HG03103 (cell line): ENCODE data around the gene OAS1.
"Not testable (repeated sequence)": the region's sequence is repeated elsewhere in the genome, so short reads cannot be mapped to it uniquely, and the experiment has no call there.

ENCODE experiments used
- ATAC-seq: cut with Tn5 transposase; IDR thresholded peaks from one replicate; pipeline ENCODE4 v1.9.1; 2021; ENCODE audit warnings: low read depth; ENCODE audit not compliant: unreplicated experiment

OAS1 gene

DNA sequence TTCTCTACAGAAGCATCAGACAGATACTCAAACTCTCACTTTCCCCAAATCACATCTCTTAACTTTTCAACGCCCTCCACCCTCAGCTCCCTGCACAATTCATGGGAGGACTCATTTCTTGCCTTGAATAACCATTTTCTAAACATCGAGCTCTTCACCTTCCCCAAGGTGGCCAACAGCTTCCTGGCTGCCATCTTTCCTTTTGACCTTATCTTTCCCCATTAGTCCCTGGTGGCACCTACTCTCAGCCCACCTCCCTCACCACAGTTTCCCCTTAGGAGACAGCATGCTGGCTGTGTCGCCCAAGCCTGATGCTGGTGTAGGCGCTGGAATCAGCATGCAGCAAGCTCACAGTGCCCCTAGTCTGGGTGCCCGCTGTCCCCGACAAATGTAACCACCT, 8.4 kb upstream of the OAS1 start:
- ATAC-seq = no peak

DNA sequence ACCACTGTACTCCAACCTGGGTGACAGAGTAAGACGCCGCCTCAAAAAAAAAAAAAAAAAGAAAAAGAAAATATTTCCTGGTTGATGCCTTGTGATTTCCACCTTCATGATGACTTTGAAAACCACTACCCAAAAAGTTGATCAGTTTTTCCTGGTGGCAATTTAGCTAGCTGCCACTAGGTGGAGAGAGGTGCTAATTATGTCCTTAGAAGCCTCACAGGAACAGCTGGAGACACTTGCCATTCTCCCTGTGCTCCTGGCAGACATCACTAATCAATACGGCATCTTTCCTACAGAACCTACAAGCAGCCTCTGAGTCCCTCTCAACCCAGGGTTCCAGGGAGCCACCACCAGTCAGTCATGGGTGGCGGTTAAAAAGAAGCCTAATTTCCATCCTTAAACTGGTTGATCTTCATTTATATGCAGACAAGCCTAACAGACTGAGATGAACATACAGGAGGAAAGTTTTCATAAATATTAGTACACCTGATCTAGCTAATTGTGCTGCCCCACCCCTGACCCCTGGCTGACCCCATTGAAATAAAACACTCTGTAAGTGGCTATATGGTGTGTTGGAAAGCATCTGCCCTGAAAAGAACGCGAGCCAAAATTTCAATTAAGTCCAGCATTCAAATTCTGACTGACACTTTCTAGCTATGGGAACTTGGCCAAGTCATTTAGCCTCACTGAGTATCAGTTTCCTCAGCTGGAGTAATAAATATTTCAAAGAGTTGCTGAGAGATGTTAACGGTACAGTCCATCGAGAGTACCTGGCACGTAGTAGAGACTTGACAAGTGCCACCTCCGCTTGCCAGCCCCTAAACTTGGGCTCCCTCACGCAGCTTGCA, 6.2 kb upstream of the OAS1 start:
- no peak for ATAC-seq

DNA sequence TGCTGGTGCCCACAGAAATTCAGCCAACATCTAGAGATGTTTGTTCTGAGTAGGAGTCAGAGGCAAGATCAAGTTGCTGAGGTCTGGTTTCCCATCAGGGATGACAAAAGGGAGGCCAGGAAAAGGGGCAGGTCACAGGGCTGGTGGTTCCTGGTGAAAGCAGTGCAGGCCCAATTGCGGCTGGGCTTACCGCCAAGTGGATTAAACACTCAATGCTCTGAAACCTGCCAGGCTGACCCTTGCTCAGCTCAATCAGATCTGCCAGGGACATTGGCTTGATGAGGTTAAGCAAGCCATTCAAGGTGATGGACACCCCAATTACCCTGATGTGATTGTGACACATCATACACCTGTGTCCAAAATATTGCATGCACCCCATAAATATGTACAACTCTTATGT, 5.5 kb upstream of the OAS1 start:
- ATAC-seq = no peak

DNA sequence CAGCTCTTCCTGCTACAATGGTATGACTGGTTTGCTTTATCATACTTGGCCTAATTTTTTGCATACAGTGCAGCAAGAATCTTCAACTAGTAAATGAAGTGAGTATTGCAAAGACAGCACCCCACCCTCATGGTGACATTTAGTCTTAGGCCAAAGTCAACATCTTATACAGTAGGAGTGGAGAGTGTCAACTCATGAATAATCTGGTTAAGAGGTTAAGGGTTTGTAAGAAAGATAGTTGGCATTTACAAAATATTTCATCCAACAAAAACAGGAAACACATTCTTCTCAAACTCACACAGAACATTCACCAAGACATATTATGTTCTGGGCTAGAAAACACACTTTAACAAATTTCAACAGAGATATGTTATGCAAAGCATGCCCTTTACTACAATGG, 2.2 kb upstream of the OAS1 start:
- no peak for ATAC-seq

DNA sequence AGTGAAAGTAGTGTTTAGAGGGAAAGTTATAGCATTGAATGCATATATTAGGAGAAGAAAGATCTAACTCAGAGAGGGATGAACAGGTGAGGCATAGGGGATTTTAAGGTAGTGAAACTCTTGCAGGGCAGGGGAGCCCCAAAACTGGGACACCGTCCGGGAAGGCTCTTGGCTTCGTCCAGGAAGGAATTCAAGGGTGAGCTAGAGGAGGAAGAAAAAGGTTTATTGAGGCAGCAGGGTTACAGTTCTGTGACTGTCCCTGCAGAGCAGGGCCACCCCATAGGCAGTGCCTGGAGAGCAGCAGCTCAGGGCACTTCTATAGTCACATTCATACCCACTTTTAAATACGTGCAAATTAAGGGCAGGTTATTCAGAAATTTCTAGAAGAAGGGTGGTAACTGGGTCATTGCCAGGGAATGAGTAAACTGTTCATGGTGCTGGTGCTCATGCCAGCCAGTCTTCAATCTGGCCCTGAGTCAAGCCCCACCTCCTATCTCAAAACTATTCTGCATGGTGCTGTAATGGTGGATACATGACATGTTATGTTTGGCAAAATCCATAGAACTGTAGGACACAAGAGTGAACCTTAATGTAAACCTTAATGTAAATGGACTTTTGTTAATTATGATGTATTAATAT, 1.2 kb upstream of the OAS1 start:
- no peak for ATAC-seq

DNA sequence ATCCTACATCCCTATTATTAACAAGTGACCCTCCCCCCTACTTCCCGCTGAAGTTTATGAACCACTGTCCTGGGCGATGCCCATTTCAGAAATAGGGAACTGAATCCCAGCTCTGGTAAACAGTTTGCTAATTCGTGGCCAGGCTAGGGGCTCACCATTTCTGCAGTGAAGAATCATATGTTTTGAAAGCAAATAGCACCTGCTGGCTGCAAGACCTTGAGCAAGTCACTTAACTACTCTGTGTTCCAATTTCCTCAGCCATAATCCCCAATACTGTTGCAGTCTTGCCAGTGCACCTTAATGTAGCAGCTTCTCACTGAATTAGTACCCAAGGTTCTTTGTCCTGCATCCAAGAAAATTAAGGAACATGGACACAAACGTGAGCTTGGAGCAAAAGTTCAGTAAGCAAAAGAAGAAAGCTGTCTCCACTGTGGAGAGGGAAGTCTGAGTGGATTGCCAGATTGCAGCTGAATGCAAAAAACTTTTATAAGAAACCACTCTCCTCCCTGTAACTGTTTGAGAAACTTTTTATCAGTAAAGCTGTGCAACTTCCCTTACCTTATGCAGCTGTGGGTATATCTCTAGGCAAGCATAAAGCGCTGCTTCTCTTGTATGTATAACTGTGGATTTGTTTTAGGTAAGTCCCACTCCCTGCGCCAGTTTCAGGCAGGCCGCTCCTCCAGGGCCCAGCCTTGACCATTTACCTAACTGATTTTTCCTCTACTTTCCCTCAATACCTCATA, 824 bp downstream of the OAS1 start:
- peak; percentile 51 for ATAC-seq

DNA sequence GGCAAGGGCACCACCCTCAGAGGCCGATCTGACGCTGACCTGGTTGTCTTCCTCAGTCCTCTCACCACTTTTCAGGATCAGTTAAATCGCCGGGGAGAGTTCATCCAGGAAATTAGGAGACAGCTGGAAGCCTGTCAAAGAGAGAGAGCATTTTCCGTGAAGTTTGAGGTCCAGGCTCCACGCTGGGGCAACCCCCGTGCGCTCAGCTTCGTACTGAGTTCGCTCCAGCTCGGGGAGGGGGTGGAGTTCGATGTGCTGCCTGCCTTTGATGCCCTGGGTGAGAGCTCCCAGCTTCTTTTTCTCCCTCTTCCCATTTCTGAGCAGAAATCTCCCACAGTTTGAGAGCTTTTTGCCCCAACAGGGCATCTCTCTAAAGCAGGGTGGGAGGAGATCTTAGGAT, 1.8 kb downstream of the OAS1 start:
- no peak for ATAC-seq

DNA sequence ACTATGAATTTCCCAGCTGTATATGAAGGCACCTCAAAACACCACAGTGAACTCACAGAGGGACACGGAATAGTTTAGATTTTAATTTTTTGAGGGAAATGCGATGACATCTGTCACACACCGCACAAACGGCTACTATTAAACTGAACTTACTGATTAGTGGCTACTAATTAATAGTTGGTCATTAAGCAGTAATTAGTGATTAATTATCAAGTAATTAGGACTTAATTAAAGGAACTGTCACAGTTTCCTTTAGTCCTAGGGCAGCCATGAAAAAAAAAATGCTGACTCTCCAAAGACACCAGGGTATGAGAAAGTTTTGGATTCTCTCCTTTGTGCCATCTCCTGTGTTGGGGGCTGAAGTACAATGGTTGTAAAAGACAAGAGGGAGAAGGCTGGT, 2.9 kb downstream of the OAS1 start:
- ATAC-seq = no peak

DNA sequence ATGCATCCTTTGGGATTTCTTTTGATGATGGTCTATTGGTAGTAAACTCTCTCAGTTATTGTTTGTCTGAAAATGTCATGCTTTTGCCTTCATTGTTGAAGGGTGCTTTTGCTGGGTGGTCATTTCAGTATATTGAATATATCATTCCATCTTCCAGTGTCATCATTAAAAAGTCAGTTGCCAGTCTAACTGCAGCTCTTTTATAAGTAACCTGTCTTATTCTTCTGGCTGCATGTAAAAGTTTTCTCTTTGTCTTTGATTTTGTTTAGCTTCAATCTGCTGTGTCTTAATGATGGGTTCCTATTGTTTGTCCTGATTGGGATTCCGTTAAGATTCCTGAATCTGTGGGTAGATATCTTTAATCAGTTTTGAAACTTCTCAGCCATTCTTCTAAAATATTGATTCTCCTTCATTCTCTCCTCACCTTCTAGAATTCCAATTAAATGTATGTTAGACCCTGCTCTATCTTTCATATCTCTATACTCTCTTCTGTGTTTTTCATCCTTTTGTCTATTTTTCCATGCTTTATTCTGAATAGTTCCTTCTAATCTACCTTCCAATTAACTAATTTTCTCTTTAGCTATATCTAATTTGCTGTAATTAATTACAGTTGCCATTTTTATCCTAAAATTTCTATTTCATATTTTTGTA, 6.4 kb downstream of the OAS1 start:
- no peak for ATAC-seq

DNA sequence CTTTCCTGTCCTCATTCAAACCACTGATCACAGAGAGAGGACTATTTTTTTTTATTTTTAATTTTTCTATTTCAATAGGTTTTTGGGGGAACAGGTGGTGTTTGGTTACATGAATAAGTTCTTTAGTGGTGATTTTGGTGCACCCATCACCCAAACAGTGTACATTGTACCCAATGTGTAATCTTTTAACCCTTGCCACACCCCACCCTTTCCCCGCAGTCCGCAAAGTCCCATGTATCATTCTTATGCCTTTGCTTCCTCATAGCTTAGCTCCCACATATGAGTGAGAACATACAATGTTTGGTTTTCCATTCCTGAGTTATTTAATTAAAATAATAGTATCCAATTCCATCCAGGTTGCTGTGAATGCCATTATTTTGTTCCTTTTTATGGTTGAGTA, 7.1 kb downstream of the OAS1 start:
- ATAC-seq = not testable (repeated sequence)

DNA sequence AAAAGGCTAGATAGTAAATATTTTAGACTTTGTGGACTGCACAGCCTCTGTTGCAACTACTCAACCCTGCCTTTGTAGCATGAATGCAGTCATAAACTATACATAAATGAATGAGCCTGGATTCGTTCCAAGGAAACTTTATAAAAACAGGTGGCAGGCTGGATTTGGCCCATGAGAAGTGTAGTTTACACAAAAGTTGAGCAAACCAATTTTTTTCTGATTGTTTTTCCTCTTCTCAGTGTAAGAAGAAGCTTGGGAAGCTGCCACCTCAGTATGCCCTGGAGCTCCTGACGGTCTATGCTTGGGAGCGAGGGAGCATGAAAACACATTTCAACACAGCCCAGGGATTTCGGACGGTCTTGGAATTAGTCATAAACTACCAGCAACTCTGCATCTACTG, 9.5 kb downstream of the OAS1 start:
- ATAC-seq = no peak

DNA sequence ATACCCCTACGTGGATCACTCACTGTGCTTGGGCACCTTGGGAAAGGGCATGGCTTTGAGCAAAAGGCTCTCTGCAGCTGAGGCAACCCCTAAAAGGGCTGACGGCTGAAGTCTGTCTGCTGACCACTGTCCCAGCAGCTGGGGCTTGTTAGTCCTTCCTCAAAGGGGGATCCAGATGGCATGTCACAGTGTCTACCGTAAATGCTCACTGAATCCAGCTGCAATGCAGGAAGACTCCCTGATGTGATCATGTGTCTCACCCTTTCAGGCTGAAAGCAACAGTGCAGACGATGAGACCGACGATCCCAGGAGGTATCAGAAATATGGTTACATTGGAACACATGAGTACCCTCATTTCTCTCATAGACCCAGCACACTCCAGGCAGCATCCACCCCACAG, 12.4 kb downstream of the OAS1 start:
- ATAC-seq = no peak

DNA sequence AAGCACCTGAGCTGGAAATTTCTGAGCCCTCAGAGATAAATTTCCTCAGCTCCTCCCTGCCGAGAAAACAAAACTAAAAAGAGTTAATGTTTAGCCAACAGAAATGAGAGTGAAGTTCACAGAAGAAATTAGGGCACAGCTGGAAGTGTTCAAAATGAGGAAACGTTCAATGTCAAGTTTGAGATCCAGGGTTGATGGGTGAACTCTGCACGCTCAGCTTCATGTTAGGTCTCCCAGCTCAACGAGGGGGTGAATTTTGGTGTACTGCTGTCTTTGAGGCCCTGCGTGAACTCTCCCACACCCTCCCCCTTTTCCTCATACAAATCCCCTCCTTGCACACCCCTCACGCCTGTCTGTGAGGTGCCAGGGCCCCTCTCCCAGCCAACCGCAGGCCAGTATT, 18.2 kb downstream of the OAS1 start:
- no peak for ATAC-seq

DNA sequence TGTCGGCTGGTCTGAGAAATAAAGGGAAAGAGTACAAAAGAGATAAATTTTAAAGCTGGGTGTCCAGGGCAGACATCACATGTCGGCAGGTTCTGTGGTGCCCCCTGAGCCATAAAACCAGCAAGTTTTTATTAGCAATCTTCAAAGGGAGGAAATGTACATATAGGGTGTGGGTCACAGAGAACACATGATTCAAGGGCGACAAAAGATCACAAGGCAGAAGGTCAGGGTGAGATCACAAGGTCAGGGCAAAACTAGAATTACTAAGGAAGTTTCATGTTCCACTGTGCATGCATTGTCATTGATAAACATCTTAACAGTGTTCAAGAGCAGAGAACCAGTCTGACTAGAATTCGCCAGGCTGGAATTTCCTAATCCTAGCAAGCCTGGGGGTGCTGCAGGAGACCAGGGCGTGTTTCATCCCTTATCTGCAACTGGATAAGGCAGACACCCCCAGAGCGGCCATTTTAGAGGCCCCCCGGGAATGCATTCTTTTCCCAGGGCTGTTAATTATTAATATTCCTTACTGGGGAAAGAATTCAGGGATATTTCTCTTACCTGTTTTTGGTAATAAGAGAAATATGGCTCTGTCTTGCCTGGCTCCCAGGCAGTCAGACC, 19.8 kb downstream of the OAS1 start:
- ATAC-seq = not testable (repeated sequence)

DNA sequence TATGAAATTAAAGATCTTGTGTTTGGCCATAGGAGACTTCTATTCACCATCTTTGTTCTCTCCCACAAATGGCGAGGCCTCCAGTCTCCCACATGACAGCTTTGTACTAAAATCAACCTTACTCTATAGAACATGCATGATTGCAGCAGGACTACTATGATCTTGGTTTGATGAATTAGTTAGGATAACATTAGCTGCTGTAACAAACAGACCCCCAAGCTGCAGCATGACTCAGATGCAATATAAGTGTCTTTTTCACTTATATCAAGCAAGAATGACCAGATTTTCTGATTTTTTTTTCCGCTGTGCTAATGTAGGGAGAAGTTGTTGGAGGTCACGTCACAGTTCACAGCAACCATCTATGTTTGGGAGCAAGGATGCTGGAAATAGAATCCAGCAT, 20.7 kb downstream of the OAS1 start:
- ATAC-seq = no peak

DNA sequence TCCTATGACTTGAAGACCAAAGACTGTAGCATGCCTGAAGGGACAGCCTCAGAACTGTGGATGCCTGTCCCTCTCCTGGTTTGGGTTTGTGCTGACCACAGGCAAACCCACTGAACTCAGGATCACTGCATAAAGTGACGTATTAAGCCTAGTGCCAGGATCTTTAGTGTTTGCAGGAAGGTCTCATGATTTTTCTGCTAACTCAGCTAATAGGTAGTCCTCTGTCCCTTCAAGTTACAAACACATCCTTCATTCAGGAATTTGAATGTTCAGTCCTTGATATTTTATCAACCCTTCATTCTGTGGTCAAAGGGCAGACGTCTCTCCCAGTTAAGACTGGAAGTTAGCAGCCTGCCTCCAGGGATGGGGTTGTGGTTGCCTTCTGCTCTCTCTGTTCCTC, 21.2 kb downstream of the OAS1 start:
- ATAC-seq = no peak

DNA sequence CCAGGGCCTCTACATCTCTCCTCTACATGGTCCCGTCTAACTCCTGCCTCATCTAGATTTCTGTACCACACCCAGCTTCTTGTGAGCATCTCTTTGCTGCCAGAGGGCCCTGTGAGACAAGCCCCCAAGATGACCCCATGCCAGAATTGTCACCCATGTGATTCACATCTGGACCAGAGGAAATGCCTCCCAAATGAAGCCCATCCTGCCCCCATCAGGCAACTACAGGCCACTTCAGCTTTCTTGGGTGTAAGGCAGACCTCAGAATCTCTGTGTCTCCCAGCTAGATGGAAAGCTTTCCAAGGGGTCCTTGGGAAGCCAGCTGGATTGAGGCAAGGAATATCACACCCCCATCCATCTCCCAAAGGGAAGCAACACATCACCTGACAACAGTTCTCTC, 22.2 kb downstream of the OAS1 start:
- no peak for ATAC-seq

DNA sequence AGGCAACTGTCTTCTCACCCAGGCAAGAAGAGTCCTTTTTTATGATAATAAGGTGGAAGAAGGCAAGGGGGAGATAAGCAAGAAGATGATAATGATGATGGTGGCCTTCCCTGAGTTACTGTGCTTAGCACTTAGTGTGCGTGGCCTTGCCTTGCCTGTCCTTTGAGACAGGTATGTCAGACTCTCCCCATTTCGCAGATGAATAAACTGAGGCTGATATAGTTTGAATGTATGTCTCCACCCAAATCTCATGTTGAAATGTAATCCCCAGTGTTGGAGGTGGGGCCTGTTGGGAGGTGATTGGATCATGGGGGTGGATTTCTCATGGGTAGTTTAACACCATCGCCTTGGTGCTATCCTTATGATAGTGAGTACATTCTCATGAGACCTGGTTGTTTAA, 23.0 kb downstream of the OAS1 start:
- ATAC-seq = no peak

DNA sequence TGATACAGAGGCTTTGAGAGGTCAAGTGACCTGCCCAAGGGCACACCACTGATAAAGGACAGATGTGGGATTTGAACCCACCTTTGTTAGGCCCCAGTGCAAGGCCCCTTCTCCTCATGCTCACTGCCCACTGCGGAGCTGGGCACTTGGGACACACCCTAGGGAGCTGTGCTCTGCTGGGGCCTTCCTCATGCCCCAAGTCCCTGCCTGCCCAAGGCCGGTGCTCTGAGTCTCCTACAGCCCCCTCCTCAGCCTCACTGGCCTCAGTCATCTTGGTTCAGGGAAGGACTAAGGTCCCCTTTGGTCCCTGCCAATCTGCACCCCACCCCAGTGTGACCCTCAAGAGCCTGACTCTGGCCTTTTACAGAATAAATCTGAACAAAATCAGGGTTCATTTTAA, 23.6 kb downstream of the OAS1 start:
- no peak for ATAC-seq

DNA sequence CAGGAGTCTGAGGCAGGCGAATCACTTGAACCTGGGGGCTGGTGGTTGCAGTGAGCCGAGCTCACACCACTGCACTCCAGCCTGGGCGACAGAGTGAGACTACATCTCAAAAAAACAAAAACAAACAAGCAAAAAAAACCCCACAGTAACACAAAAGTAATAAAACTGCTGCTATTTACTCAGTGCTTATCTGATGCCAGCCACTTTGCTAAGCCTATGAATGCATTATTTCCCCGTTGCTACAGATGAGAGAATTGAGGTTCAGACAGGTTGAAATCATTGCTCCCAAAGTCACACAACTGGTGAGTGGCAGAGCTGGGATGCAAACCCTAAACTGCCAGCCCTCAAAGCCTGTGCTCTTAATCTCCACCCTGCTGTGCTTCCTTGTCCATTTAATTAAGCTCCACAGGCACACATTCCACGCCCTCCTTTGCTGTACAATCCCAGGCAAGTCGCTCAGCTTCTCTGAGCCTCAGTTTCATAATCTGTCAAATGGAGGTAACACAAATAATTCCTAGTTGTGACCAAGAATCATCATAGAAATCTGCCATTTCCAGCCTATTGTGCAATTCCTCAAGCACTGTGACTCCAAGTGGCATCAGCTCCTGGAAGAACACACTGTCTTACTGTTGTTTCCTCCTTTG, 25.8 kb downstream of the OAS1 start:
- no peak for ATAC-seq
